Measurements from ENCODE around the gene CD34. TPM values are rescaled to one million over a fixed set of nuclear protein-coding genes. Genes with fewer than 3 reads are reported as not detected.
"Not testable (repeated sequence)": the region's sequence is repeated elsewhere in the genome, so short reads cannot be mapped to it uniquely, and the experiment has no call there.

CD34 gene
- total and polyA plus RNA-seq, 2 donors, result 6.4 to 14.5 TPM

- H3K36me3 ChIP-seq (ENCODE audit: control insufficient read depth in 2 of 2, insufficient read depth in 2 of 2, low read length in 1 of 2), result no peaks in the 10 kb centered on the region
- H3K4me3 ChIP-seq (ENCODE audit: low read length in 2 of 2), result no peak overlapping the region
- no peaks in the 10 kb centered on the region for H3K27me3 ChIP-seq (ENCODE audit: control insufficient read depth in 2 of 2, insufficient read depth in 1 of 2, low read length in 1 of 2)
- WGBS, result 92% methylated on average over 1 of the region's 1 CpG
- no peak for DNase-seq (ENCODE audit: low read depth in 6 of 9, low spot score in 9 of 9)
- no peaks in the 10 kb centered on the region for H3K9me3 ChIP-seq (ENCODE audit: control insufficient read depth in 2 of 2, insufficient read depth in 1 of 2, low read length in 1 of 2)
- H3K27ac ChIP-seq (ENCODE audit: low read depth in 1 of 2, low read length in 1 of 2), result peak overlapping the region in 1 of 2 donors; percentile 76
- H3K4me1 ChIP-seq (ENCODE audit: control insufficient read depth in 2 of 2, insufficient read depth in 2 of 2, low read length in 2 of 2), result peaks cover 40 to 81% of the 10 kb centered on the region in 2 donors
Observed at GRCh38 chr1:207886227-207886626, 24.7 kb downstream of the CD34 start.

- H3K27me3 ChIP-seq (ENCODE audit: control insufficient read depth in 2 of 2, insufficient read depth in 1 of 2, low read length in 1 of 2), result no peaks in the 10 kb centered on the region
- WGBS, result 38% methylated on average over 9 of the region's 9 CpGs
- DNase-seq (ENCODE audit: low read depth in 6 of 9, low spot score in 9 of 9), result peak in 6 of 9 donors; percentile 54 to 86 (median 76)
- H3K4me1 ChIP-seq (ENCODE audit: control insufficient read depth in 2 of 2, insufficient read depth in 2 of 2, low read length in 2 of 2), result peaks cover 37 to 74% of the 10 kb centered on the region in 2 donors
- H3K9me3 ChIP-seq (ENCODE audit: control insufficient read depth in 2 of 2, insufficient read depth in 1 of 2, low read length in 1 of 2), result no peaks in the 10 kb centered on the region
- no peaks in the 10 kb centered on the region for H3K36me3 ChIP-seq (ENCODE audit: control insufficient read depth in 2 of 2, insufficient read depth in 2 of 2, low read length in 1 of 2)
- peak overlapping the region in 1 of 2 donors; percentile 0 for H3K27ac ChIP-seq (ENCODE audit: low read depth in 1 of 2, low read length in 1 of 2)
- no peak overlapping the region for H3K4me3 ChIP-seq (ENCODE audit: low read length in 2 of 2)
Observed at GRCh38 chr1:207885129-207886032, 25.5 kb downstream of the CD34 start.

- WGBS, result 93% methylated on average over 9 of the region's 9 CpGs
- Histone ChIP-seq H3K36me3 (ENCODE audit: control insufficient read depth in 2 of 2, insufficient read depth in 2 of 2, low read length in 1 of 2) (no peaks in the 10 kb centered on the region), H3K9me3 (ENCODE audit: control insufficient read depth in 2 of 2, insufficient read depth in 1 of 2, low read length in 1 of 2) (no peaks in the 10 kb centered on the region), H3K4me1 (ENCODE audit: control insufficient read depth in 2 of 2, insufficient read depth in 2 of 2, low read length in 2 of 2) (peaks cover 31 to 67% of the 10 kb centered on the region in 2 donors), H3K27me3 (ENCODE audit: control insufficient read depth in 2 of 2, insufficient read depth in 1 of 2, low read length in 1 of 2) (no peaks in the 10 kb centered on the region), H3K27ac (ENCODE audit: low read depth in 1 of 2, low read length in 1 of 2) (peak overlapping the region; percentile 72 to 96), H3K4me3 (ENCODE audit: low read length in 2 of 2) (no peak overlapping the region)
- no peak for DNase-seq (ENCODE audit: low read depth in 6 of 9, low spot score in 9 of 9)
Observed at GRCh38 chr1:207884266-207885029, 26.5 kb downstream of the CD34 start.

- peaks cover 31 to 67% of the 10 kb centered on the region in 2 donors for H3K4me1 ChIP-seq (ENCODE audit: control insufficient read depth in 2 of 2, insufficient read depth in 2 of 2, low read length in 2 of 2)
- peak overlapping the region; percentile 38 to 49 for H3K4me3 ChIP-seq (ENCODE audit: low read length in 2 of 2)
- 41% methylated on average over 2 of the region's 2 CpGs for WGBS
Observed at GRCh38 chr1:207883660-207884250, 27.2 kb downstream of the CD34 start.

GRCh38 chr1:207883104-207883651, 27.7 kb downstream of the CD34 start:
- Histone ChIP-seq H3K4me1 (ENCODE audit: control insufficient read depth in 2 of 2, insufficient read depth in 2 of 2, low read length in 2 of 2) (peaks cover 29 to 65% of the 10 kb centered on the region in 2 donors), H3K27me3 (ENCODE audit: control insufficient read depth in 2 of 2, insufficient read depth in 1 of 2, low read length in 1 of 2) (no peaks in the 10 kb centered on the region), H3K4me3 (ENCODE audit: low read length in 2 of 2) (peak overlapping the region; percentile 38 to 49), H3K27ac (ENCODE audit: low read depth in 1 of 2, low read length in 1 of 2) (peak overlapping the region; percentile 84 to 96), H3K36me3 (ENCODE audit: control insufficient read depth in 2 of 2, insufficient read depth in 2 of 2, low read length in 1 of 2) (no peaks in the 10 kb centered on the region), H3K9me3 (ENCODE audit: control insufficient read depth in 2 of 2, insufficient read depth in 1 of 2, low read length in 1 of 2) (no peaks in the 10 kb centered on the region)
- WGBS, result 8% methylated on average over 5 of the region's 5 CpGs
- peak in 1 of 9 donors; percentile 82 for DNase-seq (ENCODE audit: low read depth in 6 of 9, low spot score in 9 of 9)

More at GRCh38 chr1:207883660-207884250, 27.2 kb downstream of the CD34 start:
- no peaks in the 10 kb centered on the region for H3K36me3 ChIP-seq (ENCODE audit: control insufficient read depth in 2 of 2, insufficient read depth in 2 of 2, low read length in 1 of 2)
- H3K27me3 ChIP-seq (ENCODE audit: control insufficient read depth in 2 of 2, insufficient read depth in 1 of 2, low read length in 1 of 2), result no peaks in the 10 kb centered on the region
- H3K9me3 ChIP-seq (ENCODE audit: control insufficient read depth in 2 of 2, insufficient read depth in 1 of 2, low read length in 1 of 2), result no peaks in the 10 kb centered on the region
- peak overlapping the region; percentile 92 to 96 for H3K27ac ChIP-seq (ENCODE audit: low read depth in 1 of 2, low read length in 1 of 2)
- no peak for DNase-seq (ENCODE audit: low read depth in 6 of 9, low spot score in 9 of 9)

GRCh38 chr1:207882692-207883091, 28.2 kb downstream of the CD34 start:
- Histone ChIP-seq H3K27me3 (ENCODE audit: control insufficient read depth in 2 of 2, insufficient read depth in 1 of 2, low read length in 1 of 2) (no peaks in the 10 kb centered on the region), H3K9me3 (ENCODE audit: control insufficient read depth in 2 of 2, insufficient read depth in 1 of 2, low read length in 1 of 2) (no peaks in the 10 kb centered on the region), H3K36me3 (ENCODE audit: control insufficient read depth in 2 of 2, insufficient read depth in 2 of 2, low read length in 1 of 2) (no peaks in the 10 kb centered on the region), H3K4me3 (ENCODE audit: low read length in 2 of 2) (peak overlapping the region; percentile 38 to 49), H3K4me1 (ENCODE audit: control insufficient read depth in 2 of 2, insufficient read depth in 2 of 2, low read length in 2 of 2) (peaks cover 26 to 60% of the 10 kb centered on the region in 2 donors), H3K27ac (ENCODE audit: low read depth in 1 of 2, low read length in 1 of 2) (peak overlapping the region; percentile 48 to 96)
- 91% methylated on average over 3 of the region's 3 CpGs for WGBS
- DNase-seq (ENCODE audit: low read depth in 6 of 9, low spot score in 9 of 9), result no peak

GRCh38 chr1:207878939-207879338, 32.0 kb downstream of the CD34 start:
- 98% methylated on average over 1 of the region's 1 CpG for WGBS
- Histone ChIP-seq H3K36me3 (ENCODE audit: control insufficient read depth in 2 of 2, insufficient read depth in 2 of 2, low read length in 1 of 2) (no peaks in the 10 kb centered on the region), H3K9me3 (ENCODE audit: control insufficient read depth in 2 of 2, insufficient read depth in 1 of 2, low read length in 1 of 2) (no peaks in the 10 kb centered on the region), H3K27me3 (ENCODE audit: control insufficient read depth in 2 of 2, insufficient read depth in 1 of 2, low read length in 1 of 2) (no peaks in the 10 kb centered on the region), H3K4me1 (ENCODE audit: control insufficient read depth in 2 of 2, insufficient read depth in 2 of 2, low read length in 2 of 2) (peaks cover 9 to 49% of the 10 kb centered on the region in 2 donors), H3K4me3 (ENCODE audit: low read length in 2 of 2) (no peak overlapping the region), H3K27ac (ENCODE audit: low read depth in 1 of 2, low read length in 1 of 2) (no peak overlapping the region)
- no peak for DNase-seq (ENCODE audit: low read depth in 6 of 9, low spot score in 9 of 9)

- H3K36me3 ChIP-seq (ENCODE audit: control insufficient read depth in 2 of 2, insufficient read depth in 2 of 2, low read length in 1 of 2); H3K4me3 ChIP-seq (ENCODE audit: low read length in 2 of 2); H3K27me3 ChIP-seq (ENCODE audit: control insufficient read depth in 2 of 2, insufficient read depth in 1 of 2, low read length in 1 of 2); H3K9me3 ChIP-seq (ENCODE audit: control insufficient read depth in 2 of 2, insufficient read depth in 1 of 2, low read length in 1 of 2); H3K27ac ChIP-seq (ENCODE audit: low read depth in 1 of 2, low read length in 1 of 2); DNase-seq (ENCODE audit: low read depth in 6 of 9, low spot score in 9 of 9): not testable (repeated sequence)
- peaks cover 16 to 55% of the 10 kb centered on the region in 2 donors for H3K4me1 ChIP-seq (ENCODE audit: control insufficient read depth in 2 of 2, insufficient read depth in 2 of 2, low read length in 2 of 2)
- 97% methylated on average over 3 of the region's 5 CpGs for WGBS
Observed at GRCh38 chr1:207877914-207878313, 33.0 kb downstream of the CD34 start.
